Retinal pigment epithelial cell (primary cell): ENCODE data around the gene IKZF2.

Source experiments
- DNase-seq: peaks from one replicate; pipeline ENCODE4 v3.0.0-alpha.2; 2010; ENCODE audit warnings: low read depth
- H3K4me3 ChIP-seq: 2 replicates; pipeline ENCODE4 v1.5.1; 2011; ENCODE audit warnings: mild to moderate bottlenecking, low read length, control low read depth, moderate library complexity
- TF ChIP-seq, protein P1 (sequence below): conservative IDR thresholded peaks from 2 replicates; pipeline ENCODE4 v1.5.1; 2011; ENCODE audit warnings: low read depth, low read length, control low read depth, inconsistent platforms

Gene IKZF2

GRCh38 chr2:212958757-212959295 is 192.6 kb downstream of the IKZF2 start:
- TF ChIP-seq, protein P1, sequence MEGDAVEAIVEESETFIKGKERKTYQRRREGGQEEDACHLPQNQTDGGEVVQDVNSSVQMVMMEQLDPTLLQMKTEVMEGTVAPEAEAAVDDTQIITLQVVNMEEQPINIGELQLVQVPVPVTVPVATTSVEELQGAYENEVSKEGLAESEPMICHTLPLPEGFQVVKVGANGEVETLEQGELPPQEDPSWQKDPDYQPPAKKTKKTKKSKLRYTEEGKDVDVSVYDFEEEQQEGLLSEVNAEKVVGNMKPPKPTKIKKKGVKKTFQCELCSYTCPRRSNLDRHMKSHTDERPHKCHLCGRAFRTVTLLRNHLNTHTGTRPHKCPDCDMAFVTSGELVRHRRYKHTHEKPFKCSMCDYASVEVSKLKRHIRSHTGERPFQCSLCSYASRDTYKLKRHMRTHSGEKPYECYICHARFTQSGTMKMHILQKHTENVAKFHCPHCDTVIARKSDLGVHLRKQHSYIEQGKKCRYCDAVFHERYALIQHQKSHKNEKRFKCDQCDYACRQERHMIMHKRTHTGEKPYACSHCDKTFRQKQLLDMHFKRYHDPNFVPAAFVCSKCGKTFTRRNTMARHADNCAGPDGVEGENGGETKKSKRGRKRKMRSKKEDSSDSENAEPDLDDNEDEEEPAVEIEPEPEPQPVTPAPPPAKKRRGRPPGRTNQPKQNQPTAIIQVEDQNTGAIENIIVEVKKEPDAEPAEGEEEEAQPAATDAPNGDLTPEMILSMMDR: no peak
- peak; percentile 84 for DNase-seq
- no peak overlapping the region for H3K4me3 ChIP-seq

GRCh38 chr2:212958133-212958532 is 193.3 kb downstream of the IKZF2 start:
- DNase-seq: no peak
- TF ChIP-seq, protein P1: no peak
- no peak overlapping the region for H3K4me3 ChIP-seq

DNA sequence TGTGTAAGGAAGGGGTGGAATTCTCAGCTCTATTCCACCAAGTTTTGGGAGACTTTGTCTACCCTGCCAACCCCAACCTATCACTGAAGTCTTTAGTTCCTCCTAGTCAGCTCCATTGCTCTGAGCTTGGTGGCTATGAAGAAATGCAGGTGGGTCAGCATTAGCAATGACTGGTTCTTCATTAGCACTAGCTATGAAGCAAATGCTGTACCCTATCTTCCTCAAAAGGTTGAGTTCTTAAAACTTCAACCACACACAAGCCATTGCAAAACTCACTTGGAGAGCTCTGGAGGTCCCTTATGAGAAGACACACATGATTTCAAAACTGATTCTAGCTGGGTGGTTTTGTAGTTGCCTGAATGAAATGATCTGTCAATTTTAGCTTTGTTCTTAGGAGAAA is 193.8 kb downstream of the IKZF2 start:
- no peak for DNase-seq
- H3K4me3 ChIP-seq: no peak overlapping the region
- TF ChIP-seq, protein P1: no peak

- TF ChIP-seq, protein P1: no peak
- DNase-seq: no peak
- no peak overlapping the region for H3K4me3 ChIP-seq
These were observed 194.5 kb downstream of the IKZF2 start for GRCh38 chr2:212956665-212957607.

- no peak for DNase-seq
- no peak overlapping the region for H3K4me3 ChIP-seq
- TF ChIP-seq, protein P1: no peak
These were observed 198.1 kb downstream of the IKZF2 start for GRCh38 chr2:212953170-212953920.

DNA sequence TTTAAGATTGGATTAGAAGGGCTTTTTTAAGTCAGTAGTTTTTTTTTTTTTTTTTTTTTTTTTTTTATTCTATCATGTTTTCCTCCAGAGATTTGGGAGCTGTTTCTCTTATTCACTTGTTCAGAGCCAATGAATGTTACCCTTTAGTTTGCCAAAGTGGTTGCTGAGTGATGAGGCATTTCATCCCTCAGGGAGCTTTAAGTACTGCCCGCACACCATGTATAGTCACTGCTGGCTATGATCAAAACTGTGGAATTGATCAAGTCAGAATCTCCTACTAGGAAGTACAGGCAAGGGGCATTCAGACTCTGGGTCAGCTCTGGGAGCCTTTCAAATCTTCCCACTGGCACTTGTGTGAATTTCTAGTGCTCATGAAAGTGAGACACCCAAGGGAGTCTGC is 201.6 kb downstream of the IKZF2 start:
- TF ChIP-seq, protein P1: no peak
- no peak for DNase-seq
- H3K4me3 ChIP-seq: no peak overlapping the region
